H1 (cell line): Measurements from ENCODE around the gene TGFBR2.

Experiments used
- CEBPB ChIP-seq: IDR thresholded peaks from 2 replicates; pipeline ENCODE4 v1.6.1; 2012; ENCODE audit warnings: low read depth, low read length
- EP300 ChIP-seq, 2 experiments: IDR thresholded peaks; 1 replicate in 1 of 2; 2 replicates in 1 of 2; pipeline ENCODE4 v1.6.1; 2011 to 2012; ENCODE audit warnings: low read depth in 2 of 2, low read length in 2 of 2, mild to moderate bottlenecking in 2 of 2, borderline replicate concordance in 1 of 2, inconsistent platforms in 1 of 2, moderate library complexity in 1 of 2
- EZH2 ChIP-seq: fragments of 200-600 bp; sonication (generic); IDR thresholded peaks from 2 replicates; pipeline ENCODE4 v1.7.1; 2012; ENCODE audit warnings: low read depth, mild to moderate bottlenecking, moderate library complexity, low read length, inconsistent platforms; ENCODE audit not compliant: severe bottlenecking
- MAFK ChIP-seq: IDR thresholded peaks from 2 replicates; pipeline ENCODE4 v1.6.1; 2012; ENCODE audit warnings: low read depth, mild to moderate bottlenecking, improper control_type of control experiment, low read length
- POLR2A ChIP-seq, 2 experiments: IDR thresholded peaks; 1 replicate in 1 of 2; 2 replicates in 1 of 2; pipeline ENCODE4 v1.6.1; 2011; ENCODE audit warnings: low read depth in 2 of 2, low read length in 2 of 2, mild to moderate bottlenecking in 2 of 2; ENCODE audit errors: control extremely low read depth in 1 of 2
- RAD21 ChIP-seq, 2 experiments: IDR thresholded peaks in 1 of 2; conservative IDR thresholded peaks in 1 of 2; 2 replicates each; pipeline ENCODE4 v1.6.1; 2011; ENCODE audit warnings: low read depth in 2 of 2, low read length in 2 of 2, improper control_type of control experiment in 1 of 2, inconsistent platforms in 1 of 2, mild to moderate bottlenecking in 1 of 2, moderate library complexity in 1 of 2
- SP1 ChIP-seq: IDR thresholded peaks from 2 replicates; pipeline ENCODE4 v1.6.1; 2011; ENCODE audit warnings: low read depth, low read length
- SRF ChIP-seq: IDR thresholded peaks from 2 replicates; pipeline ENCODE4 v1.6.1; 2011; ENCODE audit warnings: mild to moderate bottlenecking, low read depth, low read length, moderate library complexity
- SUZ12 ChIP-seq: fragments of 200-600 bp; sonication (generic); IDR thresholded peaks from 2 replicates; pipeline ENCODE4 v1.6.1; 2012; ENCODE audit warnings: mild to moderate bottlenecking, inconsistent platforms, low read length, moderate library complexity, mixed read lengths
- TAF1 ChIP-seq: IDR thresholded peaks from 2 replicates; pipeline ENCODE4 v1.6.1; 2011; ENCODE audit warnings: mild to moderate bottlenecking, low read depth, low read length
- TF ChIP-seq, protein P1 (sequence below), 3 experiments: IDR thresholded peaks; 1 replicate in 2 of 3; 2 replicates in 1 of 3; pipeline versions ENCODE4 v1.5.1 to v1.6.1; 2011; ENCODE audit warnings: low read length in 3 of 3, mild to moderate bottlenecking in 3 of 3, inconsistent platforms in 2 of 3, low read depth in 1 of 3, moderate library complexity in 1 of 3; ENCODE audit not compliant: insufficient read depth in 1 of 3; ENCODE audit errors: control extremely low read depth in 1 of 3
- TF ChIP-seq, protein P2 (sequence below): IDR thresholded peaks from 2 replicates; pipeline ENCODE4 v1.6.1; 2012; ENCODE audit warnings: low read length, inconsistent platforms
- TF ChIP-seq, protein P3 (sequence below): IDR thresholded peaks from 2 replicates; pipeline ENCODE4 v1.6.1; 2012; ENCODE audit warnings: inconsistent platforms

DNA sequence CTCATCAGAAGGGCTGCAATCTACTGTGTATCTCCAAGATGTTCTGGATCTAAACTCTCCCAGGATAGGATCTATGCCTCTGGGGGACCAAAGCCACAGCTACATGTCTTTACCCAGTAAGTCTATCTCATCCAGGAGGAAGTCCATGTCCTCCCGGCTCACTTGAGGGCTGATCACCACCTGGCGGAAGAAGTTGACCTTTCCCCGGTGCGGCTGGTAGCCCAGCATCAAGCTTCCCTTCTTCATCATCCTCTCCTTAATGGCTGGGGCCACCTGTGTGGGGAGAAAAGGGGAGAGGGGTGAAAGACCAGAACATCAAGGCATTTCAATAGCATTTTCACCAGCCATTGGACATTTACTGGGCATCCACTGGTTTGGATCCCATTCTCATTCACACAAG, 121.7 kb downstream of the TGFBR2 start:
- no peak for TF ChIP-seq CEBPB
- TF ChIP-seq TAF1, result no peak
- TF ChIP-seq, protein P1, sequence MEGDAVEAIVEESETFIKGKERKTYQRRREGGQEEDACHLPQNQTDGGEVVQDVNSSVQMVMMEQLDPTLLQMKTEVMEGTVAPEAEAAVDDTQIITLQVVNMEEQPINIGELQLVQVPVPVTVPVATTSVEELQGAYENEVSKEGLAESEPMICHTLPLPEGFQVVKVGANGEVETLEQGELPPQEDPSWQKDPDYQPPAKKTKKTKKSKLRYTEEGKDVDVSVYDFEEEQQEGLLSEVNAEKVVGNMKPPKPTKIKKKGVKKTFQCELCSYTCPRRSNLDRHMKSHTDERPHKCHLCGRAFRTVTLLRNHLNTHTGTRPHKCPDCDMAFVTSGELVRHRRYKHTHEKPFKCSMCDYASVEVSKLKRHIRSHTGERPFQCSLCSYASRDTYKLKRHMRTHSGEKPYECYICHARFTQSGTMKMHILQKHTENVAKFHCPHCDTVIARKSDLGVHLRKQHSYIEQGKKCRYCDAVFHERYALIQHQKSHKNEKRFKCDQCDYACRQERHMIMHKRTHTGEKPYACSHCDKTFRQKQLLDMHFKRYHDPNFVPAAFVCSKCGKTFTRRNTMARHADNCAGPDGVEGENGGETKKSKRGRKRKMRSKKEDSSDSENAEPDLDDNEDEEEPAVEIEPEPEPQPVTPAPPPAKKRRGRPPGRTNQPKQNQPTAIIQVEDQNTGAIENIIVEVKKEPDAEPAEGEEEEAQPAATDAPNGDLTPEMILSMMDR (IDR thresholded peaks at IDR 0.05; ENCODE audit: control extremely low read depth in 1 of 3, insufficient read depth in 1 of 3, low read depth in 1 of 3, low read length in 3 of 3), result no peak
- TF ChIP-seq, protein P2, sequence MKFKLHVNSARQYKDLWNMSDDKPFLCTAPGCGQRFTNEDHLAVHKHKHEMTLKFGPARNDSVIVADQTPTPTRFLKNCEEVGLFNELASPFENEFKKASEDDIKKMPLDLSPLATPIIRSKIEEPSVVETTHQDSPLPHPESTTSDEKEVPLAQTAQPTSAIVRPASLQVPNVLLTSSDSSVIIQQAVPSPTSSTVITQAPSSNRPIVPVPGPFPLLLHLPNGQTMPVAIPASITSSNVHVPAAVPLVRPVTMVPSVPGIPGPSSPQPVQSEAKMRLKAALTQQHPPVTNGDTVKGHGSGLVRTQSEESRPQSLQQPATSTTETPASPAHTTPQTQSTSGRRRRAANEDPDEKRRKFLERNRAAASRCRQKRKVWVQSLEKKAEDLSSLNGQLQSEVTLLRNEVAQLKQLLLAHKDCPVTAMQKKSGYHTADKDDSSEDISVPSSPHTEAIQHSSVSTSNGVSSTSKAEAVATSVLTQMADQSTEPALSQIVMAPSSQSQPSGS, result no peak
- TF ChIP-seq EZH2, result no peak
- no peak for TF ChIP-seq EP300 (IDR thresholded peaks at IDR 0.05; ENCODE audit: borderline replicate concordance in 1 of 2, low read depth in 2 of 2, low read length in 2 of 2)
- TF ChIP-seq SUZ12, result no peak
- TF ChIP-seq SRF, result no peak
- no peak for TF ChIP-seq POLR2A (IDR thresholded peaks at IDR 0.05; ENCODE audit: control extremely low read depth in 1 of 2, low read depth in 2 of 2, low read length in 2 of 2)
- TF ChIP-seq, protein P3, sequence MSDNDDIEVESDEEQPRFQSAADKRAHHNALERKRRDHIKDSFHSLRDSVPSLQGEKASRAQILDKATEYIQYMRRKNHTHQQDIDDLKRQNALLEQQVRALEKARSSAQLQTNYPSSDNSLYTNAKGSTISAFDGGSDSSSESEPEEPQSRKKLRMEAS, result no peak
- TF ChIP-seq MAFK, result no peak
- TF ChIP-seq SP1, result no peak
- peak; percentile 14 to 25; a peak in 2 of 4 replicates for TF ChIP-seq RAD21 (IDR thresholded peaks at IDR 0.05 in 1 of 2, conservative IDR thresholded peaks at IDR 0.05 in 1 of 2; ENCODE audit: low read depth in 2 of 2, low read length in 2 of 2)
